NCI-H748 (cell line): Measurements from ENCODE around the gene TMPRSS9.
"Not testable (repeated sequence)": the region's sequence is repeated elsewhere in the genome, so short reads cannot be mapped to it uniquely, and the experiment has no call there.

ENCODE experiments used
- DNase-seq: peaks from one replicate; lab custom pipeline; 2025; ENCODE audit not compliant: unreplicated experiment; lab: John Stamatoyannopoulos, UW

TMPRSS9 gene

DNA sequence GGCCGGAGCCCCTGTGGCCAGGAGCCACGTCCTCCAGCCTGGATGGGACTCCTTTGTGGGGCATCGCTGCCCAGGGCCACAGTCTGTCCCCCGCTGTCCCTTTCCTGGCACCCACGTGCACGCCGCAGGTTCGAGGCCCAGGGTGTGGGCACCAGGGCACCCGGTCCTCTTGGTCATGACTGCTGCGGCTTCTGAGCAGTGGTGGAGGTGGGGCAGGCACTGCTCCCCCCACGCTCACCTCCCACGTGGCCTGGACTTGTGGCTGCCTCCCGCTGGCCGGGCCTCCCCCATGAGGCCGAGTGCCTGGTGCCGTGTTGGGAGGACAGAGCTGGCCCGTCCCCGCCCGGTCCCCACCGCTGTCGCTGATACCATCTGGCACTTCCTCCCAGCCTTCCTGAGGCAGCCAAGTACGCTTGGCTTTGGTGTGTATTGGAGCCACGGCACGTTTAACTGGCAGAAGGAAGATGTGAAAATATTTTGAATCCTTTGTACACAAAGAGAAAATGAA lies 18.8 kb upstream of the TMPRSS9 start:
- no peak for DNase-seq

GRCh38 chr19:2341982-2342381 lies 18.1 kb upstream of the TMPRSS9 start:
- DNase-seq, result no peak

- no peak for DNase-seq
Observed at GRCh38 chr19:2342656-2343288, 17.3 kb upstream of the TMPRSS9 start.

DNA sequence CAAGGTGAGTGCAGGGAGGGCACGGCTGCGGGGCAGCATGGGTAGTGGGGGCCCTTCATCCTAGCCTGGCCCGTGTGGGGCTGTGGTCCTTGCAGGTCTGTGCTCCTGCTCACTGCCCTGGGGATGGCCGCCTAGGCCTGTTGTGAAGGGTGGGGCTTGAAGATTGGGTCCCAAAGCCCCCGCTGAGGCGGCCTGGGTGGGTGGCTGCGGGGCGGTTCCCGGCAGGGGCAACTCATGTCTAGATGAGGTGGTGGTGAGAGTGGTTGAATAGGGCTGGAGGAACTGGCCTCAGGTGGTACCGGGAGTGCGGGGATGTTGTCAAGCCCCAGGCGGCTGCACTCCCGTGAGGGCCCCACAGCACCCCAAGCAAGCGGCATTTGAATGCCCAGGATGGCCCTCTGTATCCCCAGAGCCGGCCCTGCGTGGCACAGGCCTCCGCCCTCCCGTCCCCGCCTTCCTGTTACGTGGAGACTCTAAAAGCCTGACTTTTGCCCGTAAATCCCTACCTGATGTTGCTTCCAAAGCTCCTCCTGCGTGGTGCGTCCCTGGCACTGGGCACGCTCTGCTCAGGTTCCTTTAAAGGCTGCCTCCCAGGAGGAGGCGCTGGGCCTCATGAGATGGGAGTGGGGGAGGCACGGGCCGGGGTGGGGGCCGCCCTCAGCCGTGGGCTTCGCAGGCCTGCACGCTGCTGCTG lies 16.6 kb upstream of the TMPRSS9 start:
- no peak for DNase-seq

- no peak for DNase-seq
Observed at GRCh38 chr19:2344381-2344870, 15.6 kb upstream of the TMPRSS9 start.

GRCh38 chr19:2345076-2345475 lies 15.0 kb upstream of the TMPRSS9 start:
- DNase-seq, result no peak

DNA sequence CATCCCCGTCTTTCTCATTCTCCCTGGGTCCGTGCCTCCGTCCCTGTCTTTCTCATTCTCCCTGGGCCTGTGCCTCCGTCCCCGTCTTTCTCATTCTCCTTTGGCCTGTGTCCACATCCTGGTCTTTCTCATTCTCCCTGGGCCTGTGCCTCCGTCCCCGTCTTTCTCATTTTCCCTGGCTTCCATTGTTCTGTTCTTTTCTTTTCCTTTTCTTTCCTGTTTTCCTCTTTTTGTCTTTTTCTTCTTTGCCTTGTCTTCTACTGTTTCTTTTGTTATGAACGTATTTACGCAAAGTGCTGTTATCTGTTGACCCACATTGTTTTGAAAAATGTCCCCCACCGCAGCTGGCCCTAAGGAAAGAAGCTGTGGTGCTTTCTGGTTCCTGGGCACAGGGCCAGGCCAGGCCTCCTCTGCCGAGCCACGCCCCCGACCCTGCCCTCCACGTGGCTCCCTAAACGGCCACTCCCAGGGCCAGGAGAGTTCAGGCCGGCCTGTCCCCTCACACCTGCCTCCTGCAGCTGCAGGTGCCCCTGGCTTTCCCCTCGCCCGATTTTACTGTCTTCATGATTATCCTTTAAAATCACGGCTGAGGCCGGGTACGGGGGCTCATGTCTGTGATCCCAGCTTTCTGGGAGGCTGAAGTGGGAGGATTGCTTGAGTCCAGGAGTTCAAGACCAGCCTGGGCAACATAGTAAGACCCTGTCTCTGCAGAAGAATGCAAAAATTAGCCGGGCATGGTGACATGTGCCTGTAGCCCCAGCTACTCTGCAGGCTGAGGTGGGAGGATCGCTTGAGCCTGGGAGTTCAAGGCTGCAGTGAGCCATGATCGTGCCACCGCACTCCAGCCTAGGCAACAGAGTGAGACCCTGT lies 14.0 kb upstream of the TMPRSS9 start:
- DNase-seq, result peak; percentile 88

- not testable (repeated sequence) for DNase-seq
Observed at GRCh38 chr19:2349818-2350217, 10.2 kb upstream of the TMPRSS9 start.

- no peak for DNase-seq
Observed at GRCh38 chr19:2350656-2351055, 9.4 kb upstream of the TMPRSS9 start.

- DNase-seq, result no peak
Observed at GRCh38 chr19:2351591-2351990, 8.5 kb upstream of the TMPRSS9 start.

GRCh38 chr19:2352121-2352520 lies 7.9 kb upstream of the TMPRSS9 start:
- no peak for DNase-seq

DNA sequence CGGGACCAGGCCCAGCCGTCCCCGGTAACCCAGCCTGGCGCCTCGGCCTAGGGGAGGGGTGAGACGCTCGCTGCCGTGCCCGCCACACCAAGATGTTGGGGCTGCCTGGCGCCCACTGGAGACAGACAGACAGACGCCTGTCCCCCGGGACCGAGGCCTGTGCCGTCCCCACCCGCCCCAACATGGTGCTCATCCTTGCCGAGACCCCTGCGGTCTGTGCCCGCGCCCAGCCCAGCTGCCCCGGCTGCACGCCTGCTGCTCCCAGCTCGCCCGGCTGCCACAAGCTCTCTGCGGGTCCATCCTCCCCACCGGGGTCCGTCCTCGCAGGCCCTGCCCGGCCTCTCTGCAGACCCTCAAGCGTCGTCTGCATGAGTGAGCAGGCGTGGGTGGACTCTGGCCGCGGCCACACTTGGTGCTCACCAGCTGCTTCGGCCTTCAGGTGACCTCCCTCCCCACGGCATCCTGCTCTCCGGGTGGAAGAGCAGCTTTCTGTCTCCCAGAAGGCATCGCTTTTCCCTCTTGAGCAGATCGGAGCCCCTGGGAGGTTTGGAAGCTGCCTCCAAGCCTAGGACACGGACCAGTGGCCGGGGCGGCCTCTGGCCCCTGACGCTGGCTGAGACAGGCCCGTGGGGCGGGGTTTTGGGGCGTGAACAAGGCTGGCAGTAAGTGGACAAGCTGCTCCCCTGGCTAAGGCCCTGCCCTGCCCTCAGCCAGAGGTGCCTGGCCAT lies 6.7 kb upstream of the TMPRSS9 start:
- DNase-seq, result no peak

- no peak for DNase-seq
Observed at GRCh38 chr19:2353887-2354592, 6.0 kb upstream of the TMPRSS9 start.

DNA sequence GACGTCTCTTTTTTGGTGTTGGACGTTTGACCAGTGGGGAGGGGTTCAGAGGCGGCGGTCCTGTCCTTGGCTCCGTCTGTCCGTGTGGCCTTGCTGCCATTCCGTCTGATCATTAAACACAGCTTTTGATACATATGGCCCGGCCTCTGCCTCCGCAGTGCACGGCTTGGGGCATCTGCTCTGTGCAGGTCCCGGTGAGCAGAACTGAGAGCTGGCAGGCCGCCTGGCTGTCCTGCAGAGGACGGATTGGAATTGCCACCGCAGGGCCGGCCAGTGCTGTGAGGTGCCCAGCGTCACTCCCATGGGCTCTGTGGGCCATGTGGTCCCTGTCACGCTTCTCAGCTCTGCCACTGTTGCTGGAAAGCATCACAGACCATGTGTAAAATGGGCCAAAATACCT lies 5.4 kb upstream of the TMPRSS9 start:
- DNase-seq, result no peak

- no peak for DNase-seq
Observed at GRCh38 chr19:2355168-2356035, 4.7 kb upstream of the TMPRSS9 start.

GRCh38 chr19:2356036-2356646 lies 3.9 kb upstream of the TMPRSS9 start:
- no peak for DNase-seq

DNA sequence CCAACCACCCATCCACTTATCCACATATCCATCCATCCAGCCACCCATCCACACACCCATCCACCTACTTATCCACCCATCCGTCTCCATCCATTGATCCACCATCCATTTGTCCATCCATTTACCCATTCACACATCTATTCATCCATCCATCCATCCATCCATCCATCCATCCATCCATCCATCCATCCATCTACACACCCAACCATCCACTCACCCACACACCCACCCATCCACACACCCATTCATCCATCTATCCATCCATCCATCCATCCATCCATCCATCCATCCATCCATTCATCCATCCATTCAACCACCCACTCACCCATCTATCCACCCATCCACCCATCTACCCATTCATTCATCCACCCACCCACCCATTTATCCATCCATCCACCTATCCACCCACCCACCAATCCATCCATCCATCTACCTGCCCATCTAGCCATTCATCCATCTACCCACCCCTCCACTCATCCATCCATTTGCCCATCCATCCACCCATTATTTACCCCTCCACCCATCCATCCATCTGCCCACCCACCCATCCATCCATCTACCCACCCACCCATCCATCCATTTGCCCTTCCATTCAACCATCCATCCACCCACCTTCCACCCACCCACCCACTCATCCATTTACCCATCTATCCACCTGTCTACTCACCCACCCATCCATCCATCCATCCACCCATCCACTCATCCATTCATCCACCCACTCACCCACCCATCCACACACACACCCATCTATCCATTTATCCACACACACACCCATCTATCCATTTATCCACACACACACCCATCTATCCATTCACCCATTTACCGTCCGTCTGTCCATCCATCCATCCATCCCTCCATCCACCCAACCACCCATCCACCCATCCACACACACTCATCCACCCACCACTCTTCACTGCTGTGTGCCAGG lies 2.5 kb upstream of the TMPRSS9 start:
- DNase-seq, result no peak
